ENCODE results near the gene FRMPD2. TPM values are rescaled to one million over a fixed set of nuclear protein-coding genes. Genes with fewer than 3 reads are reported as not detected.
"Not testable (repeated sequence)": the region's sequence is repeated elsewhere in the genome, so short reads cannot be mapped to it uniquely, and the experiment has no call there.

FRMPD2 gene
- polyA plus RNA-seq, 3 donors from 2014 or later, result not detected

GRCh38 chr10:48207853-48208252, 66.6 kb downstream of the FRMPD2 start:
- DNase-seq, result no peak
- H3K4me1 Mint-ChIP-seq, result no peaks in the 10 kb centered on the region
- peaks cover 4 to 6% (median 4%) of the 10 kb centered on the region in 3 donors for H3K27me3 Mint-ChIP-seq (ENCODE audit: low read depth in 3 of 3)
- H3K9me3 Mint-ChIP-seq, result peaks cover 0 to 3% (median 0%) of the 10 kb centered on the region in 6 donors
- H3K36me3 Mint-ChIP-seq, result no peaks in the 10 kb centered on the region
- no peak overlapping the region for H3K4me3 Mint-ChIP-seq
- H3K27ac Mint-ChIP-seq, result no peak overlapping the region

- H3K4me1 Mint-ChIP-seq, result no peaks in the 10 kb centered on the region
- DNase-seq, result no peak
- H3K36me3 Mint-ChIP-seq, result no peaks in the 10 kb centered on the region
- H3K9me3 Mint-ChIP-seq, result peaks cover 0 to 3% (median 0%) of the 10 kb centered on the region in 6 donors
- no peak overlapping the region for H3K27ac Mint-ChIP-seq
- peaks cover 0 to 5% (median 0%) of the 10 kb centered on the region in 3 donors for H3K27me3 Mint-ChIP-seq (ENCODE audit: low read depth in 3 of 3)
- H3K4me3 Mint-ChIP-seq, result no peak overlapping the region
Observed at GRCh38 chr10:48206482-48207250, 67.8 kb downstream of the FRMPD2 start.

GRCh38 chr10:48205918-48206317, 68.6 kb downstream of the FRMPD2 start:
- Mint-ChIP-seq H3K27ac (no peak overlapping the region), H3K9me3 (peaks cover 0 to 3% (median 0%) of the 10 kb centered on the region in 6 donors), H3K36me3 (no peaks in the 10 kb centered on the region), H3K4me1 (no peaks in the 10 kb centered on the region), H3K27me3 (ENCODE audit: low read depth in 3 of 3) (peaks cover 0 to 4% (median 0%) of the 10 kb centered on the region in 3 donors), H3K4me3 (no peak overlapping the region)
- DNase-seq, result no peak

GRCh38 chr10:48199580-48200377, 74.7 kb downstream of the FRMPD2 start:
- Mint-ChIP-seq H3K36me3 (no peaks in the 10 kb centered on the region), H3K4me3 (no peak overlapping the region), H3K27me3 (ENCODE audit: low read depth in 3 of 3) (peaks cover 0 to 4% (median 0%) of the 10 kb centered on the region in 3 donors), H3K27ac (no peak overlapping the region), H3K9me3 (peaks cover 0 to 3% (median 0%) of the 10 kb centered on the region in 6 donors), H3K4me1 (no peaks in the 10 kb centered on the region)
- DNase-seq, result no peak

GRCh38 chr10:48197236-48197899, 77.1 kb downstream of the FRMPD2 start:
- Mint-ChIP-seq H3K27me3 (ENCODE audit: low read depth in 3 of 3) (peaks cover 0 to 4% (median 4%) of the 10 kb centered on the region in 3 donors), H3K4me1 (no peaks in the 10 kb centered on the region), H3K9me3 (no peaks in the 10 kb centered on the region), H3K27ac (no peak overlapping the region), H3K4me3 (no peak overlapping the region), H3K36me3 (no peaks in the 10 kb centered on the region)
- no peak for DNase-seq

- no peaks in the 10 kb centered on the region for H3K9me3 Mint-ChIP-seq
Observed at GRCh38 chr10:48195803-48196202, 78.7 kb downstream of the FRMPD2 start.

GRCh38 chr10:48194830-48195229, 79.7 kb downstream of the FRMPD2 start:
- no peaks in the 10 kb centered on the region for H3K36me3 Mint-ChIP-seq
- no peaks in the 10 kb centered on the region for H3K9me3 Mint-ChIP-seq
- no peak overlapping the region for H3K27ac Mint-ChIP-seq
- no peak for DNase-seq
- H3K27me3 Mint-ChIP-seq (ENCODE audit: low read depth in 3 of 3), result peaks cover 0 to 4% (median 4%) of the 10 kb centered on the region in 3 donors
- H3K4me3 Mint-ChIP-seq, result no peak overlapping the region
- no peaks in the 10 kb centered on the region for H3K4me1 Mint-ChIP-seq

More at GRCh38 chr10:48195803-48196202, 78.7 kb downstream of the FRMPD2 start:
- Mint-ChIP-seq H3K27me3 (ENCODE audit: low read depth in 3 of 3) (peaks cover 0 to 4% (median 4%) of the 10 kb centered on the region in 3 donors), H3K4me3 (no peak overlapping the region), H3K4me1 (no peaks in the 10 kb centered on the region), H3K27ac (no peak overlapping the region), H3K36me3 (no peaks in the 10 kb centered on the region)
- DNase-seq, result no peak

GRCh38 chr10:48193556-48193955, 80.9 kb downstream of the FRMPD2 start:
- Mint-ChIP-seq H3K9me3 (no peaks in the 10 kb centered on the region), H3K27me3 (ENCODE audit: low read depth in 3 of 3) (peaks cover 0 to 7% (median 2%) of the 10 kb centered on the region in 3 donors), H3K4me3 (no peak overlapping the region), H3K27ac (no peak overlapping the region), H3K36me3 (no peaks in the 10 kb centered on the region), H3K4me1 (no peaks in the 10 kb centered on the region)
- DNase-seq, result no peak

GRCh38 chr10:48192881-48193450, 81.5 kb downstream of the FRMPD2 start:
- no peak for DNase-seq
- Mint-ChIP-seq H3K36me3 (no peaks in the 10 kb centered on the region), H3K9me3 (no peaks in the 10 kb centered on the region), H3K4me3 (no peak overlapping the region), H3K27ac (peak overlapping the region in 1 of 6 donors; percentile 16), H3K27me3 (ENCODE audit: low read depth in 3 of 3) (peaks cover 0 to 7% (median 2%) of the 10 kb centered on the region in 3 donors), H3K4me1 (no peaks in the 10 kb centered on the region)

GRCh38 chr10:48187713-48188485, 86.6 kb downstream of the FRMPD2 start:
- H3K27ac Mint-ChIP-seq, result no peak overlapping the region
- no peak overlapping the region for H3K4me3 Mint-ChIP-seq
- H3K9me3 Mint-ChIP-seq, result no peaks in the 10 kb centered on the region
- no peak for DNase-seq
- peaks cover 0 to 3% (median 0%) of the 10 kb centered on the region in 3 donors for H3K27me3 Mint-ChIP-seq (ENCODE audit: low read depth in 3 of 3)
- H3K36me3 Mint-ChIP-seq, result no peaks in the 10 kb centered on the region
- no peaks in the 10 kb centered on the region for H3K4me1 Mint-ChIP-seq

- no peak for DNase-seq
- H3K27ac Mint-ChIP-seq, result no peak overlapping the region
- H3K36me3 Mint-ChIP-seq, result no peaks in the 10 kb centered on the region
- no peaks in the 10 kb centered on the region for H3K9me3 Mint-ChIP-seq
- H3K4me1 Mint-ChIP-seq, result no peaks in the 10 kb centered on the region
- H3K4me3 Mint-ChIP-seq, result no peak overlapping the region
- peaks cover 0 to 6% (median 0%) of the 10 kb centered on the region in 3 donors for H3K27me3 Mint-ChIP-seq (ENCODE audit: low read depth in 3 of 3)
Observed at GRCh38 chr10:48187126-48187525, 87.4 kb downstream of the FRMPD2 start.

GRCh38 chr10:48186264-48186804, 88.2 kb downstream of the FRMPD2 start:
- not testable (repeated sequence) for H3K36me3 Mint-ChIP-seq; H3K4me3 Mint-ChIP-seq; DNase-seq; H3K9me3 Mint-ChIP-seq; H3K27ac Mint-ChIP-seq; H3K27me3 Mint-ChIP-seq (ENCODE audit: low read depth in 3 of 3); H3K4me1 Mint-ChIP-seq

GRCh38 chr10:48184224-48184623, 90.3 kb downstream of the FRMPD2 start:
- Mint-ChIP-seq H3K27ac (no peak overlapping the region), H3K4me3 (no peak overlapping the region), H3K4me1 (no peaks in the 10 kb centered on the region), H3K27me3 (ENCODE audit: low read depth in 3 of 3) (peaks cover 0 to 3% (median 0%) of the 10 kb centered on the region in 3 donors), H3K36me3 (no peaks in the 10 kb centered on the region), H3K9me3 (no peaks in the 10 kb centered on the region)
- no peak for DNase-seq
